HUES48 (cell line): ENCODE results near the gene NUP205.
"Not testable (repeated sequence)": the region's sequence is repeated elsewhere in the genome, so short reads cannot be mapped to it uniquely, and the experiment has no call there.

Source experiments
- H3K27ac ChIP-seq: one replicate; pipeline ENCODE4 v1.7.0; 2013; ENCODE audit warnings: low read depth, low read length, inconsistent platforms
- H3K27me3 ChIP-seq: 2 replicates; pipeline ENCODE4 v1.6.1; 2013; ENCODE audit warnings: mild to moderate bottlenecking, low read length; ENCODE audit not compliant: control insufficient read depth, insufficient read depth
- H3K36me3 ChIP-seq: 2 replicates; pipeline ENCODE4 v1.6.1; 2013; ENCODE audit warnings: low read length; ENCODE audit not compliant: control insufficient read depth, insufficient read depth
- H3K4me1 ChIP-seq: 2 replicates; pipeline ENCODE4 v1.6.1; 2013; ENCODE audit warnings: mild to moderate bottlenecking, low read length; ENCODE audit not compliant: control insufficient read depth, insufficient read depth
- H3K4me3 ChIP-seq: 2 replicates; pipeline ENCODE4 v1.5.1; 2013; ENCODE audit warnings: mild to moderate bottlenecking, low read depth, low read length
- H3K9ac ChIP-seq: 2 replicates; pipeline ENCODE4 v1.6.1; 2013; ENCODE audit warnings: mild to moderate bottlenecking, low read depth, low read length, moderate library complexity
- H3K9me3 ChIP-seq: 2 replicates; pipeline ENCODE4 v1.6.1; 2013; ENCODE audit warnings: low read length; ENCODE audit not compliant: control insufficient read depth, insufficient read depth

NUP205 gene

GRCh38 chr7:135659159-135659846, 101.6 kb downstream of the NUP205 start:
- no peaks in the 10 kb centered on the region for H3K9me3 ChIP-seq
- H3K36me3 ChIP-seq: no peaks in the 10 kb centered on the region
- 0 out of 2 replicates have a peak, but pooled peaks cover 3% of the 10 kb centered on the region for H3K4me1 ChIP-seq
- no peak overlapping the region for H3K9ac ChIP-seq
- no peaks in the 10 kb centered on the region for H3K27me3 ChIP-seq
- H3K4me3 ChIP-seq: no peak overlapping the region
- no peak overlapping the region for H3K27ac ChIP-seq

- H3K27me3 ChIP-seq: no peaks in the 10 kb centered on the region
These were observed 103.8 kb downstream of the NUP205 start for GRCh38 chr7:135661311-135662122.

GRCh38 chr7:135662123-135662372, 104.3 kb downstream of the NUP205 start:
- H3K27me3 ChIP-seq: no peaks in the 10 kb centered on the region

More at GRCh38 chr7:135661311-135662122, 103.8 kb downstream of the NUP205 start:
- Histone ChIP-seq H3K4me1 (0 out of 2 replicates have a peak, but pooled peaks cover 3% of the 10 kb centered on the region), H3K9me3 (no peaks in the 10 kb centered on the region), H3K27ac (peak overlapping the region; percentile 88), H3K9ac (peak overlapping the region; percentile 27; the same call in 1 of the 2 replicates), H3K36me3 (no peaks in the 10 kb centered on the region), H3K4me3 (peak overlapping the region; percentile 100)

GRCh38 chr7:135662373-135663114, 104.8 kb downstream of the NUP205 start, which contains the start of gene STMP1:
Gene STMP1 (plus strand): TSS chr7:135662514.
- no peaks in the 10 kb centered on the region for H3K9me3 ChIP-seq
- no peaks in the 10 kb centered on the region for H3K27me3 ChIP-seq
- H3K27ac ChIP-seq: peak within 1 kb of the TSS; percentile 88
- no peaks in the 10 kb centered on the region for H3K36me3 ChIP-seq
- H3K4me1 ChIP-seq: 0 out of 2 replicates have a peak, but pooled peaks cover 3% of the 10 kb centered on the region
- H3K9ac ChIP-seq: peak within 1 kb of the TSS; percentile 87
- peak within 1 kb of the TSS; percentile 100 for H3K4me3 ChIP-seq

More at GRCh38 chr7:135662123-135662372, 104.3 kb downstream of the NUP205 start:
- peak overlapping the region; percentile 27; the same call in 1 of the 2 replicates for H3K9ac ChIP-seq
- 0 out of 2 replicates have a peak, but pooled peaks cover 3% of the 10 kb centered on the region for H3K4me1 ChIP-seq
- peak overlapping the region; percentile 100 for H3K4me3 ChIP-seq
- no peaks in the 10 kb centered on the region for H3K9me3 ChIP-seq
- H3K27ac ChIP-seq: peak overlapping the region; percentile 88
- H3K36me3 ChIP-seq: no peaks in the 10 kb centered on the region

- H3K27me3 ChIP-seq: no peaks in the 10 kb centered on the region
- peak overlapping the region; percentile 17; the same call in 1 of the 2 replicates for H3K4me3 ChIP-seq
- no peaks in the 10 kb centered on the region for H3K9me3 ChIP-seq
- no peak overlapping the region for H3K9ac ChIP-seq
- peak overlapping the region; percentile 14 for H3K27ac ChIP-seq
- 0 out of 2 replicates have a peak, but pooled peaks cover 3% of the 10 kb centered on the region for H3K4me1 ChIP-seq
- H3K36me3 ChIP-seq: no peaks in the 10 kb centered on the region
These were observed 106.4 kb downstream of the NUP205 start for GRCh38 chr7:135664046-135664589.

GRCh38 chr7:135665042-135665441, 107.3 kb downstream of the NUP205 start:
- Histone ChIP-seq H3K27me3 (no peaks in the 10 kb centered on the region), H3K4me3 (no peak overlapping the region), H3K27ac (no peak overlapping the region), H3K36me3 (no peaks in the 10 kb centered on the region), H3K9ac (no peak overlapping the region), H3K4me1 (0 out of 2 replicates have a peak, but pooled peaks cover 3% of the 10 kb centered on the region), H3K9me3 (no peaks in the 10 kb centered on the region)

GRCh38 chr7:135666156-135666555, 108.4 kb downstream of the NUP205 start:
- H3K9me3 ChIP-seq: no peaks in the 10 kb centered on the region
- no peaks in the 10 kb centered on the region for H3K36me3 ChIP-seq
- H3K4me1 ChIP-seq: 0 out of 2 replicates have a peak, but pooled peaks cover 3% of the 10 kb centered on the region
- H3K9ac ChIP-seq: no peak overlapping the region
- H3K27me3 ChIP-seq: no peaks in the 10 kb centered on the region
- no peak overlapping the region for H3K4me3 ChIP-seq
- H3K27ac ChIP-seq: no peak overlapping the region

- Histone ChIP-seq H3K4me1 (0 out of 2 replicates have a peak, but pooled peaks cover under 1% of the 10 kb centered on the region), H3K36me3 (no peaks in the 10 kb centered on the region), H3K27me3 (no peaks in the 10 kb centered on the region), H3K9me3 (no peaks in the 10 kb centered on the region), H3K9ac (no peak overlapping the region), H3K4me3 (no peak overlapping the region), H3K27ac (no peak overlapping the region)
These were observed 109.1 kb downstream of the NUP205 start for GRCh38 chr7:135666846-135667245.

- H3K36me3 ChIP-seq, H3K27ac ChIP-seq: not testable (repeated sequence)
These were observed 109.9 kb downstream of the NUP205 start for GRCh38 chr7:135667626-135668025.

GRCh38 chr7:135668852-135669395, 111.2 kb downstream of the NUP205 start:
- not testable (repeated sequence) for H3K9ac ChIP-seq, H3K9me3 ChIP-seq, H3K27me3 ChIP-seq, H3K4me1 ChIP-seq, H3K4me3 ChIP-seq, H3K27ac ChIP-seq, H3K36me3 ChIP-seq

More at GRCh38 chr7:135667626-135668025, 109.9 kb downstream of the NUP205 start:
- H3K9me3 ChIP-seq, H3K4me3 ChIP-seq, H3K27me3 ChIP-seq, H3K9ac ChIP-seq, H3K4me1 ChIP-seq: not testable (repeated sequence)
